BE2C (cell line): ENCODE data around the gene NF1.

Experiments used
- DNase-seq: peaks from one replicate; pipeline ENCODE4 v3.0.0-alpha.2; 2020
- H3K27me3 ChIP-seq: fragments of 250-450 bp; sonication (Bioruptor Pico); 2 replicates; pipeline ENCODE4 v1.5.1; 2020; ENCODE audit warnings: mild to moderate bottlenecking
- H3K36me3 ChIP-seq: fragments of 250-450 bp; sonication (Bioruptor Pico); 2 replicates; pipeline ENCODE4 v1.5.1; 2020; ENCODE audit warnings: mild to moderate bottlenecking
- H3K4me1 ChIP-seq: fragments of 250-450 bp; sonication (Bioruptor Pico); 2 replicates; pipeline ENCODE4 v1.5.1; 2020
- H3K4me3 ChIP-seq: 2 replicates; pipeline ENCODE4 v1.5.1; 2011; ENCODE audit warnings: low read depth, low read length
- H3K9me3 ChIP-seq: fragments of 250-450 bp; sonication (Bioruptor Pico); 2 replicates; pipeline ENCODE4 v1.5.1; 2020
- CTCF ChIP-seq: IDR thresholded peaks from 2 replicates; pipeline ENCODE4 v1.5.1; 2012; ENCODE audit warnings: mild to moderate bottlenecking, low read depth, low read length

Gene NF1

GRCh38 chr17:31226373-31226772 is 131.6 kb downstream of the NF1 start:
- H3K9me3 ChIP-seq, result no peaks in the 10 kb centered on the region
- H3K4me3 ChIP-seq, result no peak overlapping the region
- no peaks in the 10 kb centered on the region for H3K36me3 ChIP-seq
- TF ChIP-seq CTCF, result no peak
- H3K4me1 ChIP-seq, result no peaks in the 10 kb centered on the region
- no peaks in the 10 kb centered on the region for H3K27me3 ChIP-seq
- DNase-seq, result no peak

GRCh38 chr17:31226950-31227349 is 132.2 kb downstream of the NF1 start:
- no peaks in the 10 kb centered on the region for H3K36me3 ChIP-seq

GRCh38 chr17:31231852-31232251 is 137.1 kb downstream of the NF1 start:
- TF ChIP-seq CTCF, result no peak
- Histone ChIP-seq H3K9me3 (no peaks in the 10 kb centered on the region), H3K4me3 (no peak overlapping the region), H3K27me3 (no peaks in the 10 kb centered on the region), H3K36me3 (no peaks in the 10 kb centered on the region), H3K4me1 (no peaks in the 10 kb centered on the region)
- DNase-seq, result no peak

More at GRCh38 chr17:31226950-31227349, 132.2 kb downstream of the NF1 start:
- H3K9me3 ChIP-seq, result no peaks in the 10 kb centered on the region
- H3K4me1 ChIP-seq, result no peaks in the 10 kb centered on the region
- no peak for TF ChIP-seq CTCF
- no peaks in the 10 kb centered on the region for H3K27me3 ChIP-seq
- H3K4me3 ChIP-seq, result no peak overlapping the region
- no peak for DNase-seq

- no peaks in the 10 kb centered on the region for H3K27me3 ChIP-seq
- DNase-seq, result no peak
- H3K36me3 ChIP-seq, result no peaks in the 10 kb centered on the region
- H3K9me3 ChIP-seq, result no peaks in the 10 kb centered on the region
- no peak overlapping the region for H3K4me3 ChIP-seq
- TF ChIP-seq CTCF, result no peak
- no peaks in the 10 kb centered on the region for H3K4me1 ChIP-seq
Measured at GRCh38 chr17:31235110-31235509, 140.3 kb downstream of the NF1 start.

GRCh38 chr17:31236137-31236536 is 141.4 kb downstream of the NF1 start:
- Histone ChIP-seq H3K4me1 (no peaks in the 10 kb centered on the region), H3K9me3 (no peaks in the 10 kb centered on the region), H3K4me3 (no peak overlapping the region), H3K36me3 (no peaks in the 10 kb centered on the region; the same call in 1 of the 2 replicates), H3K27me3 (no peaks in the 10 kb centered on the region)
- DNase-seq, result no peak
- no peak for TF ChIP-seq CTCF

GRCh38 chr17:31236712-31237111 is 141.9 kb downstream of the NF1 start:
- no peaks in the 10 kb centered on the region; the same call in 1 of the 2 replicates for H3K36me3 ChIP-seq
- H3K27me3 ChIP-seq, result no peaks in the 10 kb centered on the region
- no peak for DNase-seq
- H3K4me1 ChIP-seq, result no peaks in the 10 kb centered on the region
- no peaks in the 10 kb centered on the region for H3K9me3 ChIP-seq
- no peak for TF ChIP-seq CTCF
- H3K4me3 ChIP-seq, result no peak overlapping the region
